HG03045 (cell line): ENCODE results near the gene ZNF408.

Source experiments
- ATAC-seq: cut with Tn5 transposase; IDR thresholded peaks from one replicate; pipeline ENCODE4 v1.9.1; 2021; ENCODE audit warnings: mild to moderate bottlenecking, moderate library complexity; ENCODE audit not compliant: unreplicated experiment

ZNF408 gene

GRCh38 chr11:46725338-46726205 lies 24.7 kb downstream of the ZNF408 start:
- no peak for ATAC-seq

DNA sequence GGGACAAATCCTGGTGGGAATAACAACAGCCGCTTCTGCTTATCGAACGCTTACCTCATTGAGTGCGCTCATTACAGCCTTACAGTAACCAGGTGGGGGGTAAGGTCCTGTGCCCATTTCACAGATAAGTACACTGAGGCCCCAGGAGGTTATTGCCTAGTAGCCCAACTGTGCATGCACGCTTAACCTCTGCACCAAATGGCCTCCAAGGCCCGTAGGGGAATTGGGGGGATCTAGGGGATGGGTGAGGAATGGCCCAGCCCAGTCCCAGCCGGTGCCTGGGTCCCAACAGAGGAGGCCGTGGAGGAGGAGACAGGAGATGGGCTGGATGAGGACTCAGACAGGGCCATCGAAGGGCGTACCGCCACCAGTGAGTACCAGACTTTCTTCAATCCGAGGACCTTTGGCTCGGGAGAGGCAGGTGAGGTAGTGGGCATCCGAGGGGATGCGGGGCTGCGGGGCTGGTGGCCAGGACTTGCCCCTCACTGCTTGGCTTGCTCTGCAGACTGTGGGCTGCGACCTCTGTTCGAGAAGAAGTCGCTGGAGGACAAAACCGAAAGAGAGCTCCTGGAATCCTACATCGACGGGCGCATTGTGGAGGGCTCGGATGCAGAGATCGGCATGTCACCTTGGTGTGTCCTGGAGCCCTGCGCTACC lies 25.5 kb downstream of the ZNF408 start:
- no peak for ATAC-seq

DNA sequence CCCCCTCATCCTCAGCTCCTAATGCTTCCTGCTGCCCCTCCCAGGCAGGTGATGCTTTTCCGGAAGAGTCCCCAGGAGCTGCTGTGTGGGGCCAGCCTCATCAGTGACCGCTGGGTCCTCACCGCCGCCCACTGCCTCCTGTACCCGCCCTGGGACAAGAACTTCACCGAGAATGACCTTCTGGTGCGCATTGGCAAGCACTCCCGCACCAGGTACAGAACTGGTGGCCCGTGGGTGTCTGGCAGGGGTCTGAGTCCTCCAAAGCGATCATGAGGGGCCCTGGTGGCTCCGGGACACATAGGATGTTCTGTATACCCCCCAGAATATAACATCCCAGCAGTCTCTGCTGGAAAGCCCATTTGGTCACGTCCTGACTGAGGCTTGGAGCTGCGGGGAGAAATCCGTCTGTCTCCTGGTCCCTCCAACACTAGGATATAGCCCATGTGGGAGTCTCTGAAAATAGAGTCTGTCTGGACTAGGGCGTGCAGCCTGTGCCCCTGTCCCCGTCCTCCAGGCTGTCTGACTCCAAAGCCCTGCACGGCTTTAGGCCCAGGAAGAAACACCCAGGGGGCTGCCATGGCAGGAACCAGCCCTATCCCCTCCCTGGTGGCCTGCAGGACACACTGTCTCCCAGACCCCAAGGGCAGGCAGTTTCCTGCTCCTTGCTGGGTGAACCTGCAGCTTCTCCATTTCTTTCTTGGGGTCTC lies 27.3 kb downstream of the ZNF408 start:
- ATAC-seq, result no peak

DNA sequence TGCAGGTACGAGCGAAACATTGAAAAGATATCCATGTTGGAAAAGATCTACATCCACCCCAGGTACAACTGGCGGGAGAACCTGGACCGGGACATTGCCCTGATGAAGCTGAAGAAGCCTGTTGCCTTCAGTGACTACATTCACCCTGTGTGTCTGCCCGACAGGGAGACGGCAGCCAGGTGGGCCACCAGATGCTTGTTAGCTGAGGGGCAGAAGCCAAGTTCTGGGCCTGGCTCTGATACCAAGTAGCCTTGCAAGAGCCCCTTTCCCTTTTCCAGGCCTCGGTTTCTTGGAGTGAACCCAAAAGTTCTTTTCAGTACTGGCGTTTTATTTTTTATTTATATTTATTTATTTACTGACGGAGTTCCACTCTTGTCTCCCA lies 27.8 kb downstream of the ZNF408 start:
- no peak for ATAC-seq

DNA sequence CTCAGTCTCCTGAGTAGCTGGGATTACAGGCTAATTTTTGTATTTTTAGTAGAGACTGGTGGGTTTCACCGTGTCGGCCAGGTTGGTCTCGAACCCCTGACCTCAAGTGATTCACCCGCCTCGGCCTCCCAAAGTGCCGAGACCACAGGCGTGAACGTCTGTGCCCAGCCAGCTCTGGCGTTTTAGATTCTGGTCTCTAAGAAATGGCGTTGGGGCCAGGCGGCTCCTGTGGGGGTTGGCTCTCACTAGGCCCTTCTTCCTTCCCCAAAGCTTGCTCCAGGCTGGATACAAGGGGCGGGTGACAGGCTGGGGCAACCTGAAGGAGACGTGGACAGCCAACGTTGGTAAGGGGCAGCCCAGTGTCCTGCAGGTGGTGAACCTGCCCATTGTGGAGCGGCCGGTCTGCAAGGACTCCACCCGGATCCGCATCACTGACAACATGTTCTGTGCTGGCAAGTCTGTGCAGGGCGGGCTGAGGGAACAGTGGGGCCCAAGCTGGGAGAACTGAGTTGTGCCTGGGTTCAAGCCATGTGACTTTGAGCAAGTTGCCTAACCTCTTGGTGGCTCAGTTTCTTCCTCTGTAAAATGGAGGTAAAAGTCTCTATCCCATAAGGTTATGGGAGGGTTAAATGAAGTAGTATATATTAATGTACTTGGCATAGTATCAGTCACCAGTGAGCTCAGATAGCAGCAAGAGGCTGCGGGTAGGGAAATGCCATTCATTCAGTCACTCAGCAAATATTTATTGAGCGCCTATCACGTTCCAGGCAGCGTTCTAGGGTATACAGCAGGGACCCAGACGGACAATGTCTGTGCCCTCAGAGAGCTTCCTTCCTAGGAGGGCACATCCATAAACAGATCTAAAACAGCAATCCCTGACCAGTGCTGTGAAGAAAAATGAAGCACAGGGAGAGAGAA lies 28.5 kb downstream of the ZNF408 start:
- no peak for ATAC-seq

DNA sequence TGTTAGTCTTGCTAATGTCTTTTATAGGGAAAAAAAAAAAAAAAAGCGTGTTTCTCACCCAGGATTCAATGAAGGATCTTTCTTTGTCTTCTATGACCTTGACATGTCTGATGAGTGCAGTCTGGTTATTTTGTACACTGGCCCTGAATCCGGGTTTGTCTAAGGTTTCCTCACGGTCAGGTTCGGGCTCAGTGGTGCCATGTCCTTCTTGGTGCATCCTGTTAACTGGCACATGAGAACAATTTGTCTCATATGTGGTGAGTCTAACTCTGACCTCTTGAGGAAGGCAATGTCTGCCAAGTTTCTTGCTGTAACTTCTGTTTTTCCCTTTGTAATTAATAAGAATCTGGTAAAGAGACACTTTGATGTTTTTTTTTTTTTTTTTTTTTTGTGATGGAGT lies 30.7 kb downstream of the ZNF408 start:
- no peak for ATAC-seq

DNA sequence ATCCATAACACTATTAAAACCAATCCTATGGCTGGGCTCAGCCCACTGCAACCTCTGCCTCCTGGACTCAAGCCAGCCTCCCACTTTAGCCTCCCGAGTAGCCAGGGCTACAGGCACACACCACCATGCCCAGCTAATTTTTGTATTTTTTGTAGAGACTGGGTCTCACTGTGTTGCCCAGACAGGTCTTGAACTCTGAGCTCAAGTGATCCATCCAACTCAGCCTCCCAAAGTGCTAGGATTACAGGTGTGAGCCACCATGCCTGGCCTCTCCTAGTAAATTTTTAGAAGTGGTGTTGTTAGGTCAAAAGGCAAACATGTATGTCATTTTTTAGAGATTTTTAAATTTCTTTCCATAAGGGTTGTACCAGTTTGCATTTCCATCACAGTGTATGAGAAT lies 32.4 kb downstream of the ZNF408 start:
- ATAC-seq, result no peak

DNA sequence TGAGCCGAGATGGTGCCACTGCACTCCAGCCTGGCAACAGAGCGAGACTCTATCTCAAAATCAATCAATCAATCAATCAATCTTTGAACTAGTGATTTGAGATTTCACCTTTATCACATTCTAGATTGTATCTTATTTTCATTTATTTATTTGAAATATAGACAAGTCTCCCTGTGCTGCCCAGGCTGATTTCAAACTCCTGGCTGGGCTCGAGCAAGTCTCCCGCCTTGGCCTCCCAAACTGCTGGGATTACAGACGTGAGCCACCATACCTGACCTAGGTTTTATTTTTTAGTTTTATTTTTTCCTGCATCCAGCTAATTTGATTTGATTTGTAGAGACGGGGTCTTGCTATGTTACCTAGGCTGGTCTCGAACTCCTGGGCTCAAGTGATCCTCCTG lies 35.3 kb downstream of the ZNF408 start:
- no peak for ATAC-seq

DNA sequence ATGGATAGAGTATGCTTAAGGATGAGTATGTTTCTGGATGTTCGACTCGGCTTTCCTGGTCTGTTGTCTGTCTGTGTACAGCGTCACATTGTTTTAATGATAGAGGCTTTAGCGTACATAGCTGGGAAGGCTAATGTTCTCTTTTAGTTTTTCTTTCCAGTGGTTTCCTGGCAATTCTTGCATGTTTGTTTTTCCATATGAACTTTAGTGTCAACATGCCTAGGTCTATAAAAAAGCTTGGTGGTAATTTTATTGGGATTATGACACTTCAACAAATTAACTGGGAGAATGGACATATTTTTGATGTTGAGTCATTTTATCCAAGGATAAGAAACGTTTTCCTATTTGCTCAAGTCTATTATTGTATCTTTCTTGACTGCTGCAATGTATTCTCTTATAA lies 35.8 kb downstream of the ZNF408 start:
- ATAC-seq, result no peak

- ATAC-seq, result no peak
These were observed 36.9 kb downstream of the ZNF408 start for GRCh38 chr11:46737699-46738098.

- no peak for ATAC-seq
These were observed 38.1 kb downstream of the ZNF408 start for GRCh38 chr11:46738887-46739286.

GRCh38 chr11:46741600-46742484 lies 41.0 kb downstream of the ZNF408 start:
- ATAC-seq, result no peak

DNA sequence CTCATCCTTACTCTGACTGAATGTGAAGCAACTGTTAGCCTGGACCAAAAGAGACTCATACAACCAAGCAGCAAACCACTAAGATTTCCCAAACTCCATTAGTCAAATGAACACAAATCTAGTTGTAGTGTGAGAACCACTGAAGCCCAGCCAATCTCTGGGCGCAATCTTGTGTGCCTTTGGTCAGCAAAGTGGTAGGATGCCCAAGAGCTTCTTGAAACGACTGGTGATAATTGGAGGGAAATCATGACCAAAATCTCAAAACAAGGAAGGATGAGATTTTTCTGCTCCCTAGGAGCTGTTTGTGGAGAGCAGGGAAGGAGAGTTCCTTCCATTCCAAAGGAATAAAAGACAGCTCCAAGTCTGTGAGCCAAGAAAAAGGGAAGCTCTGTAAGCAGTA lies 42.2 kb downstream of the ZNF408 start:
- no peak for ATAC-seq

DNA sequence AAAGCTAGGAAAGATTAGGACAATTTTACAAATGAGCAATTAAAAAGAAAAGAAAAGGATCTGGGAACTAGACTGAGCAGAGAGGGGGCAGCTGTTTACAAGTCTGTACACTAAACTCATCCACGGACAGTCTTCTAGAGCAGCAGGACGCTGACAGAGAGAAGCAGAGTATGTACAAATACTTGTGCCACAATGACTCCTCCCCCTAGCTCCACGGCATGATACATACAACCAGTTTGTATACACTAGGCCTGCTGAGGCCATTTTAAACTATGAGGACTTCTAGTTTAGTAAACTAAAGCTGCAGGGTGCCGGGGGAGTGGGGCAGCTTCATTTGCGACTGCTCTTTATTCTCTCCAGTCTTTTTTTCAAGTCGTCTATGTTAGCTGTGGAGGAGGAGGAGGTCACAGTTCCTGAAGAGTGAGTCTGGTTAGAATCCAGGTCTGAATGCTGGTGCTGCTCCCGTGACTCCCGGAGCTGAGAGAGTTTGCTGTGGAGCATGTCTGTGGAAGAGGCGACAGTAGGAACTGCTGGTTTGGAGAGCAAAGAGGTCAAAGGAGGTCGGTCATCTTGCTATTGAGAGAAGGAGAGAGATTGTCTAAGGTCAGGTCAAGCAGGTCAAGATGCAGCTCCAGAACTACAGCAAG lies 43.0 kb downstream of the ZNF408 start:
- ATAC-seq, result no peak

- ATAC-seq, result no peak
These were observed 44.5 kb downstream of the ZNF408 start for GRCh38 chr11:46745328-46745727.

DNA sequence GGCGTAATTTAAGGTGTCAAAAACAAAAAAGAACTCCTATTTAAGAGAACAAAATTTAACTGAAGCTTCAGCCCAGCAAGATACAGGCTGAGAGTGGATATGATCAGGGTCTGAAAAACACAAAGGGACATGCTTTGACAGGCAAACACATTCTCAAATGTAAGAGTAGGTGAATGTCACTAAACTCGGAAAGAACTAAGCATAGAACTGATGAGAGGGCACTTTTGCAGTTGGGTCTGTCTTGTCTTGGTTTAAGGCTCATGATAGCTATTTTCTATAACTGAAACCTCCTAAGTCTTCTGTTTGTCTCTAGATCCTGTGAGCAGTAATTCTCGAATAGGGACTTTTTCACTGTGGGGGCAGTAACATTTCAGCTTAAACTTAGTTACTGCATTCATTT lies 45.2 kb downstream of the ZNF408 start:
- no peak for ATAC-seq

DNA sequence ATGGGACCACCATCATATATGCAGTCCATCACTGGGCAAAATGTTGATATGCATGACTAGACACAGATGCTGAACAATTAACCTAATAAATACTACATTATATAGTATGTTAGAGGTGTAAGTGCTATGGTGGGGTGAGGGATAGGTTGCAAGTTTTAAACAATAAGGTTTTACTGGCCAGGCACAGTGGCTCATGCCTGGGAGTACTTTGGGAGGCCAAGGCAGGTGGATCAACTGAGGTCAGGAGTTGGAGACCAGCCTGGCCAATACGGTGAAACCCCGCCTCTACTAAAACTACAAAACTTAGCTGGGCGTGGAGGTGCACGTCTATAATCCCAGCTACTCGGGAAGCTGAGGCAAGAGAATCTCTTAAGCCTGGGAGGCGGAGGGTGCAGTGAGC lies 46.3 kb downstream of the ZNF408 start:
- no peak for ATAC-seq
